HG02763 (cell line): ENCODE data around the gene CMIP.

Source experiments
- ATAC-seq: cut with Tn5 transposase; IDR thresholded peaks from one replicate; pipeline ENCODE4 v1.9.1; 2021; ENCODE audit warnings: mild to moderate bottlenecking, moderate library complexity; ENCODE audit not compliant: unreplicated experiment

Gene CMIP

DNA sequence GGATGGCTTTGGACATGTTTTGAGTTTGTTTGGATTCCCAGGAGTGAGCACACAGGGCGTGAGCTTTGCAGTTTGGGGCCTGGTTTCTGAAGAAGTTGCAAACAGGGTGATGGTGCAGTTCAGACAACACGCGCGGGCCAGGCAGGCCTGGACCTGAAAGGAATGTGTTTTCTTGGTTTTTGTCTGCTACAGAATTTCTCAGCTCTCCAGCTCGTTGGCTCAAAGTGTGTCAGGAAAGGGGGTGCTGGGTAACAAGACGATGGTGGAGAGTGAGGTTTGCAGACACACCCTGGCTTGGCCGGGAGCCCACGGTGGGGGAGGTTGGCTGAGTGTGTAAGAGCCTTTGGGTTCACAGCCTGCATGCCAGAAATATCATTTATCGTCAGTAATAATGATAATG lies 82.3 kb downstream of the CMIP start:
- no peak for ATAC-seq

DNA sequence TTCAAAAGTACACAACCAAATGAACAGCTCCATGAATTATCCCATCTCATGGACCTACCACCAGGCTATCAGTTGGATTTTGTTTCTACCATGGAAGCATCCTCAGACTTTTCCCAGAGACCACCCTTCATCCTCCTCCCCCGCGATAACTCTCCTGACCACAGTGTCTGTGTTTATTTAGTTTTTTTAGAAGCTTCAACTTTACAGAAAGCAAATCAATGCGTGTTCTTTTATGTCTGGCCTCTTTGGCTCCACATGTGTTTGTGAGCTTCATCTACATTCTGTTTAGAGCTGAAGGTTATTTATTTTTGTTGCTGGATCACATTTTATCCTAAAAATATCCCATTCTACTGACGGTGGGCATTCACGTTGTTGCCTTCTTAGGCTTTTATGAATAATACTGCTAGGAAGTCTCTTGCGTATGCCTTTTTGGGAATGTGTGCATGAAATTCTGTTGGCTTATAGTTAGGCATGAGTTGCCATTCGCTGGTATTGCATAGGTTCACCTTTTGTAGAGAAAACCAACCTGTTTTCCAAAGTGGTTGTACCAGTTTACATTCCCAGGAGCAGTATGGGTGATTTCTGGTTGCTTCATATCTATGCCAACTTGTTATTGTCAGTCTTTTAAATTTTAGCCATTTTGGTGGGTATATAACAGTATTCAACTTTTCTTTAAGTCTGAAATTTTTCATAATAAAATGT lies 83.0 kb downstream of the CMIP start:
- ATAC-seq, result no peak

DNA sequence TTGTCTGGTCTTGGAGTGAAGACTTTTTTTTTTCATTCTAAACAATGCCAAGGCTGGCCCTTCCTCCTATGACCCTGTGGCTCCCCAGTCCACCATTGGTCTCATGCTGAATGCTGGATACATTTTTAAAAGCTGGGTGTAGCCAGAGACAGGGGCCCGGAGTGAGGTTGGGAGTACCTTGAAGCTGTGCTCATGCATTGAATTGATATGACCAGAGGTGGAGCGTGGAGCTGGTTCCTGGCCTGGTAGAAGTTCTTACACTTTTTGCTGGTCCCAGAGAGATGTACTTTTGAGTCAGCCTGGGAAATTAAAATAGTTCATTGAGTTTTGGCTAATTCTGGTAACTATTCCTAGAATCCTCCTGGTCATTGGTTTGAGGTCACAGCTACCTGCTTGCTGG lies 83.6 kb downstream of the CMIP start:
- no peak for ATAC-seq

DNA sequence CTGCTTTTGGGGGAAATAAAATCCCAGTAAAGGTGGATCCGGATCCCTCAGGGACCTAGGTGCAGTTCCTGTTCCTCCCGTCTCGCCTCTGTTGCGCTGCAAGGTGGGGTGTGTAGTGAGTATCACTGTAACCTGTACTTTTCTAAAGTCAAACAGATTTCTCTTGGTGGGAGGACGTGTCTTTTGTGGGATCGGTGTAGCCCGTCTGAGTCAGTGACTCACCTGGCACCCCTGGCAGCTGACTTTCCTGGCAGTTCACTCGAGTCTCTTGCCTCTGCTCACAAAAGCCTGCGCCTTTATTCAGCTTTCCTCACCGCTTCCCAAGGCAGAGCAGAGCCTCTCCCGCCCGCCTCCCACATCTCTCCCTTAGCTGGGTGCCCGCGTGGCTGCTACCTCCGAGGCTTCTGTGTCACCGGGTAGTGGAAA lies 85.7 kb downstream of the CMIP start:
- no peak for ATAC-seq

GRCh38 chr16:81530814-81531213 lies 86.2 kb downstream of the CMIP start:
- ATAC-seq, result no peak

- ATAC-seq, result no peak
Measured at GRCh38 chr16:81531419-81531821, 86.8 kb downstream of the CMIP start.

DNA sequence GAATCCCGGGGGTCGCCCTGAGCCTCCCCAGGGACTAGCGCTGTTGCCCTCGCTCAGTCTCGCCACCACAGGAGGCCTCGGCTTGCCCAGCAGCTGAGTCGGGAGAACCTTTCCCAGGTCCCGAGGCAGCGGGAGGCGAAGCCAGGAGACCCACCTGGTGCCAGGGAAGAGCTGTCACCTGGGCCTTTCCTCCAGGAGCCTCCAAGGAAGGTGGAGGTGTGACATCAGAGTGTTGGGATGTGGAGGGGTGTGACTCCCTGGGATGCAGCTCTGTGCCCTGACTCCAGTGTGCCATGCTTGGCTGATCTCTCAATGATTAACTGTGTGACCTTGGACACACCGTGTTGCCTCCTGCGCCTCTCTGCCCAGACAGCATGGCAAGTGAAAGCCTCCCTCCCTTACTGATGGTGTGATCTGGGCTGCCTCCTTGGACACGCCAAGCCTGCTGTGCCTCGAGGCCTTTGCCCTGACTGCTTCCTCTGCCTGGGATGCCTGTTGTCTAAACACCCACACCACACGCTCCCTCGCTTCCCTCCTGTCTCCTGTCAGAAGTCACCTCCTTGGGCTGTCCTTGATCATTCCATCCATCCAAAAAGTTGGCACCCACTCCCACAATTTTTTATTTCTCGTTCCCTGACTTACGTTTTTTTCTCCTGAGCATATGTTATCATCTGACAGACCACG lies 88.0 kb downstream of the CMIP start:
- ATAC-seq, result no peak

GRCh38 chr16:81533175-81533507 lies 88.5 kb downstream of the CMIP start:
- no peak for ATAC-seq

DNA sequence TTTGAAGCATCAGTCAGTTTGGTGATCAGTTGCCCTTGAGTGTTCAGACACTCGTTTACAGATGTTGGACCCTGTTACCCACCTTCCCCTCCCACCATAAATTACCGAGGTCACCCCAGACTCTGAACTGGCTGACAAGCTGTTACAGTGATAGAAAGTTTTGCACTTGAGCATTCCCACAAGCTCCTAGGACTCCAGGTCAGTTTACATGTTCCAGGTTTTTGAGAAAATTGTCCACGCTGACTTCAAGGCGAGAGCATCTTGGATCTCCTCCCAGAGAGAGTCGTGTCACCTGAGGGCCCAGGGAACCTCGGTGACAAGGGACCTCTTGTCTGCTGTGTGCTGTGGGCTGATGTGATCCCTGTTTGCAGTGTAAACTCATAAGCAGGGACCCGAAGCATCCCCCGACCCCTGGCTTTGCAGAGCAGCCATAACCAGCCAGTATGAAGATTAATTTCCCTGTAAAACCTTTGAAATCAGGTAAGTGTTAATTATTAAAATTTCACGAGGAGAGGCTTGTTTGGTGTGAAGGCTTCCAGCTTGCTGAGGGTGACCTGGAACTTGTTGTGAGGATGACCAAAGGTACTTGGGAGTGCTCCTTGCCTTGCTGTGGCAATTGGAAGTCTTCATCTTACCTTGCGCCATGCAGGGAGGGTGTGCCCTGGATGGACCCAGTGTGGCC lies 91.2 kb downstream of the CMIP start:
- no peak for ATAC-seq

- ATAC-seq, result no peak
Measured at GRCh38 chr16:81536648-81537047, 92.0 kb downstream of the CMIP start.

DNA sequence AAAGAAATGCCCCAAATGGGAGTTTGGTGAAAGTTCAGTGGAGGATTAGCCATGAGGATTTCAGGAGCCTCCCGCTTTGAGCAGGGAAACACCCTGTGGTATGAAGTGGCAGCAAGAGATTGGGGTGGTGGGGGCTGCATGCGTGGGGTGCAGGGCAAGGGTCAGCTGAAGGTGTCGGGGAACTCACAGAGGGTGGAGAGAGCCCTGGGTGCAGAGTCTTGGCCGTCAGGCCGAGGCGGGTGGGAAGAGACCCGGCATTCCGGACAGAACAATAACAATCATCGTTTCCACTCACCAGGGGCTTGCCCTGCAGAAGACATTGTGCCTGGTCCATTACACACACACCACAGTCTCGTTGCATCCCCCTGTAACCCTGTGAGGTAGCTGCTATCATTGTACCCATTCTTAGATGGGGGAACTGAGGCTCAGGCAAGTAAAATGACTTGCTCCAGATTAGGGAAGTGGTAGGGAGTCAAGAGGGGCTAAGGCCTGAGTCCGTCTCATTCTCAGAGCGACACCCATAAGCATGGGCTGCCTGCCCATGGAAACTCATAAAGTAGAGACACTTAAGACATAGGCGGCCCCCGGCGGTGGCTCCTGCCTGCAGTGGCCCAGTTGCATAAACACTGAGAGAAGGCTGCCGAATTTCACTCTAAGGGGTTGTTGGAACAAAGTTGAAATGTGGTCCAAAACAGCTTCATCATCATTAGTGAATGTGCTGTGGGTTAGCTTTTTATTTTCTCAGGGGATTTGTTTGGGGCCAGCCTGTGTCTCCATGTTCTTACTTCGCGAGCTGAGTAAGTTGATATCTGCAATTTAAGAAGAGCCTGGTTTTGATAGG lies 93.3 kb downstream of the CMIP start:
- no peak for ATAC-seq

- no peak for ATAC-seq
Measured at GRCh38 chr16:81539009-81539758, 94.6 kb downstream of the CMIP start.

- no peak for ATAC-seq
Measured at GRCh38 chr16:81539759-81540472, 95.3 kb downstream of the CMIP start.

DNA sequence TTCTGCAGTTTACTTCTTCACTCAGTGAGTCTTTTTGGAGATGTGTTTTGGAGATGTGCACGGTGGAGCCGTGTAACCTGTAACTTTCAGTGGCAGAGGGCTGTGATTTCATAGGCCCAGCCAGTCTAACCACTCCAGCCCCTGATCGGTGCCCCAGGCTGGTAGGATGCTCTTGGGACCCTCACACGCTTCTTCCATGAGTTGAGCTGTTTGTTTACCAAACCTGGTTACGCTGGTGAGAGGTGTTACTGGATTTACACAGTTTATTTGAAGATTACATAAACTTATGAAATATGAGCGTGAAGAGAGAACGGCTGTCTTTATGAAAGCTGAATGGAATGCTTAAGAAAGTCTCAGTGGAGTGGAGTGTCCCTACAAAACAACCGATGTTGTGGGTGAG lies 96.7 kb downstream of the CMIP start:
- no peak for ATAC-seq

DNA sequence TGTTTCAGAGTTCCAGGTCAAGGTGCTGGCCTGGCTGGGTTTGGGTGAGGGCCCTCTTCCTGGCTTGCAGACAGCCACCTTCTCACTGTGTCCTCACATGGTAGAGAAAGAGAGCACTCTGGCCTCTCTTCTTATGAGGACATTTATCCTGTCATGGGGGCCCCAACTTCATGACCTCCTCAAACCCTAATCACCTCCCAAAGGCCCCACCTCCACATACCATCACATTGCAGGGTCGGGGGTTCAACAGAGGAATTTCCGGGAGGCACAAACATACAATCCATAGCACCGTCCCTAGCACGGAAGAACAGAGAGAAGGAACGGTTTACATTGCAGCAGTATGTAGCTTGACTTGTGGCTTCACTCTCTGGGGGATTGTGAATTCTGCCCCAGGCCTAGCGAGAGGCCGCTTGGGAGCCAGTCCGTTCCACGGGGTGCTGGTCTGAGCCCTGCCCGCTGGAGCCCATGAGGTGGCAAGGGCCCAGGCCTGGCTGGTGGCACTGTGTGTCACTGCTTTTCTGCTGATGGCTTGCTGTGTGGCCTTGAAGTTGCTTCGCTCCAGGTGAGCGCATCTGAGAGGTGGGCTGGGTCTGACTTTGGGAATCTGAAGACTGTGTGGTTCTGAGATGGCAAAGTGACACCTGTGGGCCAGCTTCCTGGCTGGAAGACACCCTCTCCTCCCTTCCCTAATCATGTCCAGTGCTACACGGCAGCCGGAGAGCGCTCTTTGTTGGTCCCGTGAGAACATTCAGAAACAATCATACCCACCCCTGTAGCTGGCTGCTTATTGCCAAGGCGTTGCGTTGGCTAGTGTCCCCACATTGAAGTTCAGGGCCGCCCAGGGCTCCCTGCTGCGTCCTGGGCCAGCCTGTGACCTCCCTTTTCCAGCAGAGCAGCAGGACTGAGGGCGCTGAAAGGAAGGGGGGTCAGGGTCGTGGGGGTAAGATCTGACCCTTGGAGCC lies 98.3 kb downstream of the CMIP start:
- no peak for ATAC-seq

- ATAC-seq, result no peak
Measured at GRCh38 chr16:81543571-81543970, 99.0 kb downstream of the CMIP start.

DNA sequence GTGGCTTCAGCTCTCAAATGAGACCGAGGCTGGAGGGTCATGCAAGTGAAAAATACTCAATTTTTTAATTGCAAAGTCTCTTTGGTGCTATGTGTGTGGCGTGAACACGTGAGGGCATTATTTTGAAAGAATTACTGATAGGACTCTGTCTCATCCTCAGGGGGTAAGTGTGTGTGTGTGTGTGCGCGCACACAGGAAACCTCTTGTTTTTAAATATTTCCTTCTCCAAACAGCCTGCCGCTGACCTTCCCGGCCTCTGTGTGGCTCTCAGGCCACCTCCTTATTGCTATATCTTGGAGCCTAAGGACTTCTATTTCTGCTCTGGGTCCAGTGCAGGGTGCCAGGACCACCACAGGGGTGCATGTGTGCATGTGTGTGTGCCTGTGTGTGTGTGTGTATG lies 99.7 kb downstream of the CMIP start:
- no peak for ATAC-seq

DNA sequence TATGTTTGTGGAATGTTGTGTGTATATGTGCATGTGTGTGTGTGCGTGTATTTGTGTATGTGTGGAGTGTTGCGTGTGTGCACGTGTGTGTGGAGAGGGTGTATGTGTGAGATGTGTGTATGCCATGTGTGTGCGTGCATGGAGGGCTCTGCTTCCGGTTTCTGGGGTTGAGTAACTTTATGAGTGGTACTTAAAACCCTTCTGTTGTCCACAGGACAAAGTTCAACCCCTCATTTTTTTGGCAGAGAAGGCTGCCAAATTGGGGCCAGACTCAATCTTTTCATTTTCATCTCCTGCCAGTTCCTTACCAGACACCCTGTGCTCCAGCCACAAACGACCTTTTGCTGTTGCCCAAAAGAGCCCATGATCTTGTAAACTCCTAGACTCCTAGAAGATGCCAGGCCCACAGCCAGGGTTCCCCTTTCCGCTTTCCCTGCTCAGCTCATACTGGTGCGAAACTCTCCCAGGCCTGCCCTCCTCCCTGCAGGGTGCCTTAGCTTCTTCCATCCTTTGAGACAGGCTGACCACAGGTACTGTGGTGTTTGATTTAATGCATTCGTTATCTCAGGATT lies 100.2 kb downstream of the CMIP start:
- no peak for ATAC-seq
